Measurements from ENCODE around the gene MYRF. TPM values are rescaled to one million over a fixed set of nuclear protein-coding genes. Genes with fewer than 3 reads are reported as not detected.

Gene MYRF
- total RNA-seq, 1 donor from 2014 or later = 0.78 TPM

DNA sequence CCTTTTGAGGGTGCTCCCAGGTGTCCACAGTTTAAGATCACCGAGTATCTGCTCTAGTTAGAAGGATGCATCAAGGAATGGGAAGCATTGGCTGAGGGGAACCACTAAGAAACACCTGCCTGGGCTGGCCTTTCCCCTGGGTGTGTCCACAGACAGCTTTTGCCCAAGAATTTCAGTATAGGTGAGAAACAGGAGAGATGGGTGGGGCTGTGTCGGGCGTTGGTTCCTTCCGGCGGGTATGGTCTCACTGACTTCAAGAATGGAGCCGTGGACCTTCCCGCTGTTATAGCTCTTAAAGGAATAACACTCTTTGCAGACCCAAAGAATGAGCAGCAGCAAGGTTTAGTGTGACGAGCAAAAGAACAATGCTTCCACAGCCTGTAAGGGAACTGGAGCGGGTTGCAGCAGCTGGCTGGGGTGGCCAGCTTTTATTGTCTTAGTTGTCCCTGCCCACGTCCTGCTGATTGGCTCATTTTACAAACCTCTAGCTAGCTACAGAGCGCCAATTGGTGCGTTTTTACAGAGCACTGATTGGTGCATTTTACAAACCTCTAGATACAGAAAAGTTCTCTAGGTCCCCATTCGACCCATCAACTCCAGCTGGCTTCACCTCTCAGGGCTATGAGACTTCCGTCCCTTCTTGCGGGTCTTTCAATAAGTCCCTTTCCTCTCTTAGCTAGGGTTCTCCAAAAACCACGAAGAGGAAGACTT, 62.0 kb downstream of the MYRF start:
- ChIA-PET POLR2A (interaction anchor here (0.6 to 4.0 kb wide), 23 partner anchors 8 to 1037 kb away, joined by 3 to 61 read pairs (median 5); partner anchors contain the start of genes AHNAK, FADS2, FEN1 and FTH1), CTCF (interaction anchor here (0.6 to 5.0 kb wide), 13 partner anchors 9 to 496 kb away, joined by 3 to 58 read pairs (median 4); partner anchors contain the start of genes CYB561A3 and FADS2)
- intact Hi-C loops (cut with micrococcal nuclease) = loop anchor here (2.0 to 10.0 kb wide), 2 partner anchors 20 to 230 kb away; partner anchors contain the start of gene SYT7
- DNase-seq = no peak
- Mint-ChIP-seq H3K36me3 (ENCODE audit: low read depth) (peaks cover 11% of the 10 kb centered on the region), H3K27me3 (peaks cover 4% of the 10 kb centered on the region), H3K27ac (peak overlapping the region; percentile 87), H3K9me3 (no peaks in the 10 kb centered on the region), H3K4me3 (peak overlapping the region; percentile 92), H3K4me1 (peaks cover 16% of the 10 kb centered on the region)
- ATAC-seq (ENCODE audit: low read depth) = peak; percentile 18
- TF ChIP-seq, protein P1, sequence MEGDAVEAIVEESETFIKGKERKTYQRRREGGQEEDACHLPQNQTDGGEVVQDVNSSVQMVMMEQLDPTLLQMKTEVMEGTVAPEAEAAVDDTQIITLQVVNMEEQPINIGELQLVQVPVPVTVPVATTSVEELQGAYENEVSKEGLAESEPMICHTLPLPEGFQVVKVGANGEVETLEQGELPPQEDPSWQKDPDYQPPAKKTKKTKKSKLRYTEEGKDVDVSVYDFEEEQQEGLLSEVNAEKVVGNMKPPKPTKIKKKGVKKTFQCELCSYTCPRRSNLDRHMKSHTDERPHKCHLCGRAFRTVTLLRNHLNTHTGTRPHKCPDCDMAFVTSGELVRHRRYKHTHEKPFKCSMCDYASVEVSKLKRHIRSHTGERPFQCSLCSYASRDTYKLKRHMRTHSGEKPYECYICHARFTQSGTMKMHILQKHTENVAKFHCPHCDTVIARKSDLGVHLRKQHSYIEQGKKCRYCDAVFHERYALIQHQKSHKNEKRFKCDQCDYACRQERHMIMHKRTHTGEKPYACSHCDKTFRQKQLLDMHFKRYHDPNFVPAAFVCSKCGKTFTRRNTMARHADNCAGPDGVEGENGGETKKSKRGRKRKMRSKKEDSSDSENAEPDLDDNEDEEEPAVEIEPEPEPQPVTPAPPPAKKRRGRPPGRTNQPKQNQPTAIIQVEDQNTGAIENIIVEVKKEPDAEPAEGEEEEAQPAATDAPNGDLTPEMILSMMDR (IDR thresholded peaks at IDR 0.05) = no peak

DNA sequence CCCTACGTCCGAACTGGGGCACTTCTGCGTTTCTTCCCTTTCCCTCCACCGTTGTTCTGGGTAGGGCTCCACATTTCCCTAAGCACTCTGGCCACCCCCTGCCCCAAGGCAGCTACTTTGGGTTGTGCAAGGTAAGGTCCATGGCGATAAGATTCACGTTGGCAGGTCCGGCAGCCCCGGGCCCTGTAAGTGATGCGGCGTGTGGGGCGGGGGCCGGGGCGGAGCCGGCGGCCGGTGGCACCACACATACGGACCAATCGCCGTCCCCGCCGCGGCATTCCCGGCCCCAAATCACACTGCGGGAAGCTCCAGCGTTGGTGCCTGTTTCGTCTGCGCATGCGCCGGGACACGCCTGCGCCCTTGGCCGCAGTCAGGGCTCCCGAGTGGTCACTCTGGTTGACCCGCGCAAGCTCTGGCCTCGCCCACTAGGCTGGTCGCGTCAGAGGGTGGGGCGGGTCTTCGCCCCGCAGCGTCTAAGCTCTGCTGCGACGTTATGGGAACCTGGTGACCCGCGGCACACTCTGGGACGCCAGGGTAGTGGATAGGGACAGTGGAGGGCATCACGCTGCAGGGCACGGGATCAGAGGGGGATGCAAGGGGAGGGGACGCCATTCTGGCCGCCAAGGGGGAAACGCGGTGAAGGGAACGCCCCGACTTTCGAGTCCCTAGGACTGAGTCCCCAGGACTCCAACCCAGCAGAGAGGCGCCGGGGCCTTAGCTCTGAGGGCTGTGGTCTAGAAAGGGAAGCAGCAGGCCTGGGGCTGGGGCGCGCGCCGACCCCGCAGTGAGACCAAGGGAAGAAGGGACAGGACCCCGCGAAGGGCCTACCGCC, 62.7 kb downstream of the MYRF start:
- Mint-ChIP-seq H3K4me1 (peaks cover 16% of the 10 kb centered on the region), H3K4me3 (peak overlapping the region; percentile 92), H3K27ac (peak overlapping the region; percentile 87), H3K36me3 (ENCODE audit: low read depth) (peaks cover 8% of the 10 kb centered on the region), H3K27me3 (peaks cover 4% of the 10 kb centered on the region), H3K9me3 (no peaks in the 10 kb centered on the region)
- DNase-seq (peak; percentile 65), ATAC-seq (ENCODE audit: low read depth) (peak; percentile 58)
- ChIA-PET CTCF (interaction anchor here (0.6 to 5.0 kb wide), 16 partner anchors 9 to 496 kb away, joined by 3 to 58 read pairs (median 4); partner anchors contain the start of genes CYB561A3 and FADS2), POLR2A (interaction anchor here (0.6 to 4.0 kb wide), 29 partner anchors 8 to 1037 kb away, joined by 3 to 61 read pairs (median 4); partner anchors contain the start of genes AHNAK, ASRGL1, FADS2 and FEN1)
- TF ChIP-seq, protein P1 (IDR thresholded peaks at IDR 0.05) = no peak
- intact Hi-C loops (cut with micrococcal nuclease) = loop anchor here (1.0 to 10.0 kb wide), 5 partner anchors 20 to 230 kb away; partner anchors contain the start of genes FADS3, FEN1, SYT7 and TMEM258

DNA sequence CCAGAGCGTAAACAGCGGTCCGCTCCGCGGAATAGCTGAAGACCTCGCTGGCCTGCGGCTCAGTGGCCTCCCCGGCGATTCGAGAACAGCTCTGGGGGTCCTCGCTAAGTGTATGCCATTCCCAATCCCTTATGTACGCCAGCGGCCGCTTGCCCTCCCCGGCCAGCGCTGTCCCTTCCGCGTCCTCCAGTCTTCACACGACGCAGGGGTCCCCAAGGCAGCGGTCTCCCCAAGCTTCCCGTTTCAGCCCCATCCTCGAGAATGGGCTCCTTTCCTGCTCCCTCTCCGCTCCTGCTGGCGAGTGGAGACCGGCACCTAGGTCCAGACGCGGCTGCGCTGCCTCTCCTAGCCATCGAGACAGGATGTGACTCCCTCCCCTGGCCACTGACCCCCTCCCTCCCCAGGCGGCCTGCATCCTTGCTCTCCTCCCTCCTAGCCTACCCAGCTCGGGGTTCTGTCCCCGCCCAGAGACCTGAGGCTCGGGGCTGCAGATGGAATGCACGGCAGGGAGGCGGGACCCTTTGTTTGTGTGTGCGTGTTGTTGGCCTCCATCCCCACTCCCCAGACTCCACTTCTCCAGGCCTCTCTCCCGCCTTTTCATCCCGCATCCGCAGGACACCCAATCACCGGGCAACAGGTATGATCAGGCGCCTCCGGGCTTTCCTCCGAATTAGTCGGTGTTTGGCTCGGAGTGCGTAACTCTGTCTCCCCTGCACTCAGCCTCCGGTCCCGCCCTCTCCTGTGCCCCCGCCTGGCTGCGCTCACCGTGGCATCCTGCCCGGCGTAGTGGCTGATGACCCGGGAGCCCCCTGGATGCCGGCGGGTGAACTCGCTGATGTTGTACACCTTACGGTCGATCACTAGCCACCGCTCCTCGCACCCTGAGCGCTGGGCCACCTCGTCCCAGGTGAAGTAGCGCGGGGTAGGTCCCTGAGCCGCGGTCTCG, 63.6 kb downstream of the MYRF start:
- POLR2A ChIA-PET = interaction anchor here (0.9 to 4.0 kb wide), 20 partner anchors 12 to 1025 kb away, joined by 3 to 61 read pairs (median 5); partner anchors contain the start of genes ASRGL1, FADS2, FADS3 and FEN1
- Mint-ChIP-seq H3K4me1 (peaks cover 16% of the 10 kb centered on the region), H3K4me3 (peak overlapping the region; percentile 92), H3K9me3 (no peaks in the 10 kb centered on the region), H3K27me3 (peaks cover 4% of the 10 kb centered on the region), H3K36me3 (ENCODE audit: low read depth) (peaks cover 4% of the 10 kb centered on the region), H3K27ac (peak overlapping the region; percentile 72)
- TF ChIP-seq, protein P1 (IDR thresholded peaks at IDR 0.05) = no peak
- CTCF ChIA-PET = interaction anchor here (0.7 to 5.0 kb wide), 13 partner anchors 10 to 495 kb away, joined by 3 to 58 read pairs (median 4); partner anchors contain the start of gene FADS2
- ATAC-seq (ENCODE audit: low read depth) = peak; percentile 54
- intact Hi-C loops (cut with micrococcal nuclease) = loop anchor here (1.0 to 10.0 kb wide), 8 partner anchors 11 to 231 kb away; partner anchors contain the start of genes FADS3, FEN1, SYT7 and TMEM258
- DNase-seq = no peak

DNA sequence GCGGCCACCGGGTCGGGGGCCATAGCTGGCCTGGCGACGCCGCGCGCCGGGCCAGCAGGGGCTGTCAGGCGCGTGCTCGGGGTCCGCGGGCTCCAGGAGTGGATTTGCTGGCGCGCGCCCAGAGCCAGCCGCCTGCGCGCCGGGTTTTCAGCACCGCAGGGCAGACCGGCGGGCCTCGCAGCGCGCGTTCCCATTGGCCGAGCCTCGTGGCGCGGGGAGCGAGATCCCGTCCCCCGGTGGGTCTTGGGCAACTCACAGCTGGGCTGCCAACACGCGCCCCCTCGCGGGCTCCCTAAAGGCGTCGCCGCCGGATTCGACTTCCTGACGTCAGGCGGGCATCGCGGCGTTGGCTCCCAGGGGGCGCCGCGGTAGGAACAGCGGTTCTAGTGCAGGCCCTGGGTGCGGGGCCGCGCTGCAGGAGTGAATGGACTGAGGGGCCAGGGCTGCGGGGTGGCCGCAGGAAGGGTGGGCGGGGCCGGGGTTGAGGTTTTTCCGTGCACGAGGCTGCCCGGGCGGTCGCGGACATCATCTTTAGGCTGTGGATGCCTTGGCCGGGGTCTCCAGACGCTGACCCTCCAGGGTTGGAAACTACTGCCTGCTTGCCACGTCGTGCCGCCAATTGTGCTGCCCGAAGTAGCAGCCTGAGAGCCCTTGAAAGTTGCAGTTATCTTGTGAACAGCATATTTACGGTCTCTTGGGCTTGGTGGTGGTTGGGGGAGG, 64.5 kb downstream of the MYRF start, which contains the start of gene FADS1:
Gene FADS1 (minus strand): TSS at position 268 of the 720 bp plus-strand sequence. CDS start 74 bp downstream, at position 194.
- peak within 1 kb of the TSS; percentile 72 for H3K27ac Mint-ChIP-seq
- H3K4me3 Mint-ChIP-seq = peak within 1 kb of the TSS; percentile 92
- no peaks in the 10 kb centered on the region for H3K9me3 Mint-ChIP-seq
- H3K36me3 Mint-ChIP-seq (ENCODE audit: low read depth) = peaks cover 4% of the 10 kb centered on the region
- peaks cover 4% of the 10 kb centered on the region for H3K27me3 Mint-ChIP-seq
- intact Hi-C loops (cut with micrococcal nuclease) = loop anchor here (1.0 to 10.0 kb wide), 6 partner anchors 10 to 232 kb away; partner anchors contain the start of genes FADS3 and SYT7
- ChIA-PET CTCF (interaction anchor here (1.0 to 5.0 kb wide), 4 partner anchors 12 to 291 kb away, joined by 5 to 58 read pairs (median 22); partner anchors contain the start of gene FADS2), POLR2A (interaction anchor here (1.0 to 4.0 kb wide), 5 partner anchors 11 to 150 kb away, joined by 3 to 61 read pairs (median 41); partner anchors contain the start of genes FADS2, FADS3 and FTH1)
- TF ChIP-seq, protein P1 (IDR thresholded peaks at IDR 0.05) = no peak
- DNase-seq (peak; percentile 75), ATAC-seq (ENCODE audit: low read depth) (peak; percentile 63)
- peaks cover 16% of the 10 kb centered on the region for H3K4me1 Mint-ChIP-seq
